ENCODE data around the gene SYF2. TPM values are rescaled to one million over a fixed set of nuclear protein-coding genes. Genes with fewer than 3 reads are reported as not detected.
A peak's percentile ranks its signal among the peaks of the same experiment; 100 is the strongest.
"Not testable (repeated sequence)": the region's sequence is repeated elsewhere in the genome, so short reads cannot be mapped to it uniquely, and the experiment has no call there.

SYF2 gene
- polyA plus RNA-seq (2012; ENCODE audit: insufficient read depth, insufficient read length), result 56.3 TPM

GRCh38 chr1:25232027-25232865 lies at the start of gene SYF2:
SYF2 (minus strand) TSS chr1:25232502; CDS start chr1:25232467, 35 bp downstream.
- H3K4me3 ChIP-seq (ENCODE audit: low read length), result peak within 1 kb of the TSS; percentile 80
- peak; percentile 95 for DNase-seq (ENCODE audit: low read depth, low spot score)

GRCh38 chr1:25279693-25280111 lies 47.4 kb upstream of the SYF2 start:
- not testable (repeated sequence) for DNase-seq (ENCODE audit: low read depth, low spot score); H3K4me3 ChIP-seq (ENCODE audit: low read length)

GRCh38 chr1:25278790-25279189 lies 46.5 kb upstream of the SYF2 start:
- not testable (repeated sequence) for H3K4me3 ChIP-seq (ENCODE audit: low read length)

GRCh38 chr1:25278358-25278757 lies 46.1 kb upstream of the SYF2 start:
- DNase-seq (ENCODE audit: low read depth, low spot score); H3K4me3 ChIP-seq (ENCODE audit: low read length): not testable (repeated sequence)

More at GRCh38 chr1:25278790-25279189, 46.5 kb upstream of the SYF2 start:
- DNase-seq (ENCODE audit: low read depth, low spot score), result not testable (repeated sequence)

GRCh38 chr1:25277295-25277694 lies 45.0 kb upstream of the SYF2 start:
- DNase-seq (ENCODE audit: low read depth, low spot score), result not testable (repeated sequence)

GRCh38 chr1:25275648-25276047 lies 43.3 kb upstream of the SYF2 start:
- not testable (repeated sequence) for DNase-seq (ENCODE audit: low read depth, low spot score); H3K4me3 ChIP-seq (ENCODE audit: low read length)

More at GRCh38 chr1:25277295-25277694, 45.0 kb upstream of the SYF2 start:
- not testable (repeated sequence) for H3K4me3 ChIP-seq (ENCODE audit: low read length)

- not testable (repeated sequence) for H3K4me3 ChIP-seq (ENCODE audit: low read length); DNase-seq (ENCODE audit: low read depth, low spot score)
Observed at GRCh38 chr1:25272238-25272637, 39.9 kb upstream of the SYF2 start, which contains the start of gene RHD. RHD (plus strand) TSS chr1:25272509; CDS start chr1:25272548, 39 bp downstream.

GRCh38 chr1:25268143-25268760 lies 36.0 kb upstream of the SYF2 start:
- DNase-seq (ENCODE audit: low read depth, low spot score), result not testable (repeated sequence)
- H3K4me3 ChIP-seq (ENCODE audit: low read length), result peak overlapping the region; percentile 55

GRCh38 chr1:25267288-25268142 lies 35.2 kb upstream of the SYF2 start:
- DNase-seq (ENCODE audit: low read depth, low spot score), result peak; percentile 69
- peak overlapping the region; percentile 55 for H3K4me3 ChIP-seq (ENCODE audit: low read length)

- peak; percentile 26 for DNase-seq (ENCODE audit: low read depth, low spot score)
- H3K4me3 ChIP-seq (ENCODE audit: low read length), result peak overlapping the region; percentile 62
Observed at GRCh38 chr1:25266554-25267287, 34.4 kb upstream of the SYF2 start.

GRCh38 chr1:25260336-25260735 lies 28.0 kb upstream of the SYF2 start:
- DNase-seq (ENCODE audit: low read depth, low spot score); H3K4me3 ChIP-seq (ENCODE audit: low read length): not testable (repeated sequence)

- H3K4me3 ChIP-seq (ENCODE audit: low read length); DNase-seq (ENCODE audit: low read depth, low spot score): not testable (repeated sequence)
Observed at GRCh38 chr1:25259813-25260212, 27.5 kb upstream of the SYF2 start.

- H3K4me3 ChIP-seq (ENCODE audit: low read length), result no peak overlapping the region
- DNase-seq (ENCODE audit: low read depth, low spot score), result no peak
Observed at GRCh38 chr1:25257196-25257595, 24.9 kb upstream of the SYF2 start.

- H3K4me3 ChIP-seq (ENCODE audit: low read length), result no peak overlapping the region
- no peak for DNase-seq (ENCODE audit: low read depth, low spot score)
Observed at GRCh38 chr1:25256578-25256965, 24.3 kb upstream of the SYF2 start.

- DNase-seq (ENCODE audit: low read depth, low spot score), result no peak
- H3K4me3 ChIP-seq (ENCODE audit: low read length), result no peak overlapping the region
Observed at GRCh38 chr1:25255706-25256577, 23.6 kb upstream of the SYF2 start.

GRCh38 chr1:25253911-25254310 lies 21.6 kb upstream of the SYF2 start:
- no peak overlapping the region for H3K4me3 ChIP-seq (ENCODE audit: low read length)
- no peak for DNase-seq (ENCODE audit: low read depth, low spot score)

- H3K4me3 ChIP-seq (ENCODE audit: low read length), result peak overlapping the region; percentile 97
- no peak for DNase-seq (ENCODE audit: low read depth, low spot score)
Observed at GRCh38 chr1:25247829-25248754, 15.8 kb upstream of the SYF2 start.

All from Jurkat, Clone E6-1 (cell line).